ENCODE data around the gene CEP68.

DNA sequence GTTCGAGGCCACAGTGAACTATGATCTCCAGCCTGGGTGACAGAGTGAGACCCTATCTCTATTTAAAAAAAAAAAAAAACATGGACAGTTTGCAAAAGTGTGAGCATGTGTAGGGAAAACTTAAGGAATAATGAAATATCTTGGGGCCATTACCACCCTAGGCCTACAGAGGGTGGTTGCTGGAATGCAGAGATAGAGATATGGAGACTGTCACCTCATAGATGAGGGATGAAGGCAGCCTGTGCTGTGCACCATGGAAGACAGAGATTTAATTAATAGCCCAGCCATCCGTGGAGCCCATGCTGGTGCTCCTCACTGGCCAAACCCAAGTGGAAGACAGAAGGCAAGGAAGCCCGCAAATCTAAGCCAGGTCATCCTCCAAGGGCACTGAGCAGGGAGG lies 16.6 kb upstream of the CEP68 start:
- TF ChIP-seq, protein P1, sequence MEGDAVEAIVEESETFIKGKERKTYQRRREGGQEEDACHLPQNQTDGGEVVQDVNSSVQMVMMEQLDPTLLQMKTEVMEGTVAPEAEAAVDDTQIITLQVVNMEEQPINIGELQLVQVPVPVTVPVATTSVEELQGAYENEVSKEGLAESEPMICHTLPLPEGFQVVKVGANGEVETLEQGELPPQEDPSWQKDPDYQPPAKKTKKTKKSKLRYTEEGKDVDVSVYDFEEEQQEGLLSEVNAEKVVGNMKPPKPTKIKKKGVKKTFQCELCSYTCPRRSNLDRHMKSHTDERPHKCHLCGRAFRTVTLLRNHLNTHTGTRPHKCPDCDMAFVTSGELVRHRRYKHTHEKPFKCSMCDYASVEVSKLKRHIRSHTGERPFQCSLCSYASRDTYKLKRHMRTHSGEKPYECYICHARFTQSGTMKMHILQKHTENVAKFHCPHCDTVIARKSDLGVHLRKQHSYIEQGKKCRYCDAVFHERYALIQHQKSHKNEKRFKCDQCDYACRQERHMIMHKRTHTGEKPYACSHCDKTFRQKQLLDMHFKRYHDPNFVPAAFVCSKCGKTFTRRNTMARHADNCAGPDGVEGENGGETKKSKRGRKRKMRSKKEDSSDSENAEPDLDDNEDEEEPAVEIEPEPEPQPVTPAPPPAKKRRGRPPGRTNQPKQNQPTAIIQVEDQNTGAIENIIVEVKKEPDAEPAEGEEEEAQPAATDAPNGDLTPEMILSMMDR (IDR thresholded peaks at IDR 0.05): no peak
- no peak for TF ChIP-seq POLR2A (IDR thresholded peaks at IDR 0.05)
